Mesenchymal stem cell (in vitro differentiated cells and primary cell): ENCODE measurements around the gene TIGD2.

Source experiments
- DNase-seq: peaks from one replicate; pipeline ENCODE4 v3.0.0-alpha.2; 2013
- H2AFZ ChIP-seq: one replicate; pipeline ENCODE4 v1.6.1; 2013; ENCODE audit warnings: low read depth, mild to moderate bottlenecking, control low read depth, inconsistent platforms, low read length, moderate library complexity
- H2AK5ac ChIP-seq: 2 replicates; pipeline ENCODE4 v1.6.1; 2013; ENCODE audit warnings: low read length, moderate library complexity, mild to moderate bottlenecking, inconsistent platforms; ENCODE audit not compliant: severe bottlenecking
- H2BK120ac ChIP-seq: one replicate; pipeline ENCODE4 v1.6.1; 2013; ENCODE audit warnings: low read depth, mild to moderate bottlenecking, inconsistent platforms, low read length, moderate library complexity
- H2BK12ac ChIP-seq, 2 experiments: one replicate each; pipeline ENCODE4 v1.6.1; 2013; ENCODE audit warnings: inconsistent platforms in 2 of 2, low read length in 2 of 2, mild to moderate bottlenecking in 2 of 2, moderate library complexity in 2 of 2, control low read depth in 1 of 2
- H2BK15ac ChIP-seq: one replicate; pipeline ENCODE4 v1.6.1; 2013; ENCODE audit warnings: mild to moderate bottlenecking, low read depth, inconsistent platforms; ENCODE audit not compliant: poor library complexity, severe bottlenecking
- H2BK5ac ChIP-seq: 2 replicates; pipeline ENCODE4 v1.6.1; 2013; ENCODE audit warnings: low read depth, mild to moderate bottlenecking, low read length, control low read depth, inconsistent platforms; ENCODE audit not compliant: poor library complexity, severe bottlenecking
- H3K14ac ChIP-seq, 2 experiments: one replicate each; pipeline ENCODE4 v1.6.1; 2013; ENCODE audit warnings: inconsistent platforms in 2 of 2, low read length in 2 of 2, control low read depth in 1 of 2, mild to moderate bottlenecking in 1 of 2, moderate library complexity in 1 of 2
- H3K18ac ChIP-seq, 2 experiments: one replicate each; pipeline ENCODE4 v1.6.1; 2013; ENCODE audit warnings: inconsistent platforms in 2 of 2, low read length in 2 of 2, control low read depth in 1 of 2, low read depth in 1 of 2, mild to moderate bottlenecking in 1 of 2
- H3K23ac ChIP-seq, 2 experiments: one replicate each; pipeline ENCODE4 v1.6.1; 2013; ENCODE audit warnings: inconsistent platforms in 2 of 2, low read length in 2 of 2, mild to moderate bottlenecking in 2 of 2, moderate library complexity in 2 of 2, control low read depth in 1 of 2
- H3K27ac ChIP-seq: 2 replicates; pipeline ENCODE4 v1.5.1; 2013; ENCODE audit warnings: mild to moderate bottlenecking, moderate library complexity, low read length, control low read depth, inconsistent platforms; ENCODE audit not compliant: poor library complexity, severe bottlenecking
- H3K27me3 ChIP-seq, 2 experiments: 2 replicates each; pipeline versions ENCODE4 v1.6.1 to v1.7.0; 2013; ENCODE audit warnings: low read length in 2 of 2, mild to moderate bottlenecking in 2 of 2, moderate library complexity in 2 of 2, control low read depth in 1 of 2, inconsistent platforms in 1 of 2; ENCODE audit not compliant: control insufficient read depth in 1 of 2, insufficient read depth in 1 of 2
- H3K36me3 ChIP-seq, 2 experiments: 2 replicates each; pipeline versions ENCODE4 v1.6.1 to v1.7.0; 2013; ENCODE audit warnings: low read length in 2 of 2, control low read depth in 1 of 2, inconsistent platforms in 1 of 2, low read depth in 1 of 2, mild to moderate bottlenecking in 1 of 2; ENCODE audit not compliant: insufficient read depth in 2 of 2, control insufficient read depth in 1 of 2
- H3K4ac ChIP-seq, 2 experiments: one replicate each; pipeline ENCODE4 v1.6.1; 2013; ENCODE audit warnings: inconsistent platforms in 2 of 2, low read length in 2 of 2, mild to moderate bottlenecking in 2 of 2, moderate library complexity in 2 of 2, control low read depth in 1 of 2, low read depth in 1 of 2
- H3K4me1 ChIP-seq: 2 replicates; pipeline ENCODE4 v1.6.1; 2013; ENCODE audit warnings: low read depth, low read length, control low read depth; ENCODE audit not compliant: control insufficient read depth, insufficient read depth
- H3K4me2 ChIP-seq: 2 replicates; pipeline ENCODE4 v1.6.1; 2013; ENCODE audit warnings: low read length, mild to moderate bottlenecking, inconsistent platforms; ENCODE audit not compliant: poor library complexity, severe bottlenecking
- H3K4me3 ChIP-seq, 2 experiments: 2 replicates each; pipeline versions ENCODE4 v1.5.1 to v1.7.0; 2013; ENCODE audit warnings: low read length in 2 of 2, mild to moderate bottlenecking in 2 of 2, control low read depth in 1 of 2, low read depth in 1 of 2; ENCODE audit not compliant: insufficient read depth in 1 of 2
- H3K79me1 ChIP-seq: replicated peaks from 2 replicates; pipeline ENCODE4 v1.6.1; 2013; ENCODE audit warnings: mild to moderate bottlenecking, control low read depth, low read length, inconsistent platforms; ENCODE audit not compliant: poor library complexity, severe bottlenecking
- H3K9ac ChIP-seq: 2 replicates; pipeline ENCODE4 v1.7.0; 2013; ENCODE audit warnings: mild to moderate bottlenecking, low read length, moderate library complexity
- H3K9me3 ChIP-seq: 2 replicates; pipeline ENCODE4 v1.7.0; 2013; ENCODE audit warnings: mild to moderate bottlenecking, low read length; ENCODE audit not compliant: control insufficient read depth
- H4K8ac ChIP-seq: one replicate; pipeline ENCODE4 v1.6.1; 2013; ENCODE audit warnings: inconsistent platforms, mild to moderate bottlenecking, low read length, moderate library complexity
- H4K91ac ChIP-seq: one replicate; pipeline ENCODE4 v1.6.1; 2013; ENCODE audit warnings: mild to moderate bottlenecking, low read length, inconsistent platforms
- WGBS: methylation state at CpG from one replicate; pipeline ENCODE4 v1.1.7; 2013; ENCODE audit warnings: mixed read lengths; 5-methylcytosine and 5-hydroxymethylcytosine counted together

Gene TIGD2

DNA sequence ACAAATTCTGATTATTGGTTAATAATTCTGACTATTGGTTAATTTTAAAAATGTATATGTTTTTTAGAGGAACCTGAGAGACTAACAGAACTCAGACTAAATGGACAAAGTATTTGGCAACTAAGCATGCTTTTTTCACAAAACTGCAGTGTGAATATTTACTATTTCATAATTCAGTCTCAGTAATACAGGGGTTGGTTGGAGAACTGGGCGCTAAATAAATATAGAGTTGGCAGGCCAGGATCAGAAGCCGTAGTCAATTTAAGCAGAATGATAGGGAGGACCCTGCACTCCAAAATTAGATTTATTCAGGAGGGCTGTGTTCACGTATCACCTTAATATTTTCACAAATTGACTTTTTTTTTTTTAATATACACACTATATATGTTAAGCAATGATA lies 5.8 kb downstream of the TIGD2 start:
- H2BK120ac ChIP-seq: no peak overlapping the region
- H3K4me3 ChIP-seq: no peak overlapping the region
- no peaks in the 10 kb centered on the region for H3K27me3 ChIP-seq
- WGBS: 100% methylated on average over 2 of the region's 3 CpGs
- H2AFZ ChIP-seq: no peak overlapping the region
- peaks cover 5% of the 10 kb centered on the region for H3K4me1 ChIP-seq
- H3K36me3 ChIP-seq: no peaks in the 10 kb centered on the region
- H3K79me1 ChIP-seq: peaks cover 1% of the 10 kb centered on the region
- H3K23ac ChIP-seq: no peak overlapping the region
- H3K4me2 ChIP-seq: no peak overlapping the region
- no peak overlapping the region for H4K91ac ChIP-seq
- H3K18ac ChIP-seq: no peak overlapping the region
- no peak overlapping the region for H3K27ac ChIP-seq
- no peak overlapping the region for H3K14ac ChIP-seq
- no peak overlapping the region for H2AK5ac ChIP-seq
- no peak overlapping the region for H2BK5ac ChIP-seq
- H3K4ac ChIP-seq: no peak overlapping the region
- H4K8ac ChIP-seq: no peak overlapping the region
- H2BK15ac ChIP-seq: no peak overlapping the region
- H2BK12ac ChIP-seq: no peak overlapping the region
- no peak overlapping the region for H3K9ac ChIP-seq
- no peaks in the 10 kb centered on the region for H3K9me3 ChIP-seq
- no peak for DNase-seq

DNA sequence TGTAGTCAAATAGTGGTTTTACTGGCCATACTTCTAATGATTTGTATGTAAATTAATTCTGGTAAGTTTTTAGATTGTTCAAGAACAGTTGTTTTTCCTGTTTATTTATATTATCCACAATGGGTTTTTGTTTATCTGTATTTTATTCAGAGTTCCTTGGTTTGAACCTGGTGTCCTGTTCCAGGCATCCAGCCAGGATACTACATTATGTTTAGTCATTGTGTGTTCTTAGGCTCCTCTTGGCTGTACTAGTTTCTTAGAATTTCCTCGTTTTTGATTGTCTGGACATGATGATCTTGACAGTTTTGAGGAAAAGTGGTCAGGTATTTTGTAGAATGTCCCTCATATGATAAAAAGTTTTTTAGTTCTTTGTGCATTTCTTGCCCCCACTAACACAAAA lies 7.8 kb downstream of the TIGD2 start:
- Histone ChIP-seq H2BK5ac (no peak overlapping the region), H2BK12ac (no peak overlapping the region), H3K23ac (no peak overlapping the region), H2AK5ac (no peak overlapping the region), H2BK120ac (no peak overlapping the region), H2AFZ (no peak overlapping the region), H2BK15ac (no peak overlapping the region), H3K79me1 (peaks cover under 1% of the 10 kb centered on the region), H3K14ac (no peak overlapping the region), H3K4me1 (peaks cover 6% of the 10 kb centered on the region), H3K4ac (no peak overlapping the region), H3K27me3 (no peaks in the 10 kb centered on the region), H3K18ac (no peak overlapping the region), H4K91ac (no peak overlapping the region), H3K4me3 (no peak overlapping the region), H3K36me3 (no peaks in the 10 kb centered on the region), H4K8ac (no peak overlapping the region), H3K4me2 (no peak overlapping the region), H3K9me3 (peaks cover 3% of the 10 kb centered on the region), H3K9ac (no peak overlapping the region), H3K27ac (no peak overlapping the region)
- DNase-seq: peak; percentile 47
- WGBS: 44% methylated on average over 1 of the region's 1 CpG

DNA sequence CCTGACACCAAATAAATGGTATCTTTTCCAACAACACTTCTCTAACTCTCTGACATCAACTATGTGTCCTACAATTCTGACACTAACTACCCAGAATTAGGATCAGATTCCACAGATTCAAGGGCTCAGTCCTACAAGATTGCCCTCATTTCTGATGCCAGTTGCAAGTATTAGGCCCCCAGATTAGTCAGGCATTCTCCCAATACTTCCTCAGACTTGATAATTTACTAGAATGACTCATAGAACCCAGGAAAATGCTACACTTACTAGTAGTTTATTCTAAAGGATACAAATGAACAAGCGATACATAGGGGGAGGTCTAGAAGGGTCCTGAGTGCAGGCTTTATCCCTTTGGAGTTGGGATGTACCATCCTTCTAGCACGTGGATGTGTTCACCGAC lies 8.5 kb downstream of the TIGD2 start:
- Histone ChIP-seq H2BK5ac (no peak overlapping the region), H4K8ac (no peak overlapping the region), H2BK120ac (no peak overlapping the region), H4K91ac (no peak overlapping the region), H3K36me3 (no peaks in the 10 kb centered on the region), H2BK15ac (no peak overlapping the region), H3K23ac (no peak overlapping the region), H2AK5ac (peak overlapping the region; percentile 42), H3K27ac (peak overlapping the region; percentile 35), H3K27me3 (no peaks in the 10 kb centered on the region), H3K4me3 (no peak overlapping the region), H3K9ac (no peak overlapping the region), H3K4me1 (peaks cover 10% of the 10 kb centered on the region), H2BK12ac (peak overlapping the region; percentile 37 to 85), H3K79me1 (no peaks in the 10 kb centered on the region), H2AFZ (no peak overlapping the region), H3K18ac (peak overlapping the region; percentile 45 to 85), H3K14ac (no peak overlapping the region), H3K4ac (no peak overlapping the region), H3K9me3 (peaks cover 3% of the 10 kb centered on the region), H3K4me2 (no peak overlapping the region)
- 76% methylated on average over 3 of the region's 3 CpGs for WGBS
- peak; percentile 54 for DNase-seq

DNA sequence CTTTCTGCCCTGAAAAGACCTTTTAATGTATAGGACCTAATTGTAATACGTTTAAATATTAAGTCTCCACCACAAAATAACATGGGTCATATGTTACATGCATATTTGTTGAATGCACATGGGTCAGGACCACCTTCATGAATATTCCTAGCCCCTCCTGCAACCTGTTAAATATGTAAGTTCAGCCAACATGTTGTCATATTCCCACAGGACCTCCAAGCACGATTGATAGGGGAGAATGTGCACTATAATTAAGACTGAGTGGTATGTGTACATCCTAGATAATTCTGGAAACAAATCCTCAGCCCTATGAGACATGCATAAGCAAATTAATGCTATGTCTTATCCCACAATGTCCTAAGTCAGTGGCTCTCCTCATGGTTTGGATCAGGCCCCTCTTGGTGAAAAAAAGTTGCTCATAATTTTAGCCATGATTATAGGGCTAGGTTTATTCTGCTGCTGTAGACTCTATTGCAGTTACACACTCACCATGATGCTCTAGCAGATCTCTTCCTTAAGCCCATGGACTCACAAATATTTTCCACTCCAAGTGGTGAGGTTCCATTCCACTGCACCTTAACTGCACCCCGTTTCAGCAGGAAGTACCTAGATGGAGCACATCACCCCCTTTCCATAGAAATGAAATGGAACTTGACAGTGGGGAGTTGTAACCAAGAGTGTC lies 10.2 kb downstream of the TIGD2 start:
- Histone ChIP-seq H3K4me1 (peaks cover 10% of the 10 kb centered on the region), H3K27ac (no peak overlapping the region), H3K9ac (no peak overlapping the region), H2AFZ (no peak overlapping the region), H3K4ac (peak overlapping the region in 1 of 2 experiments; percentile 69), H4K8ac (no peak overlapping the region), H3K14ac (no peak overlapping the region), H3K4me3 (no peak overlapping the region), H2AK5ac (no peak overlapping the region), H2BK120ac (no peak overlapping the region), H2BK15ac (no peak overlapping the region), H3K9me3 (peaks cover 3% of the 10 kb centered on the region), H3K79me1 (no peaks in the 10 kb centered on the region), H4K91ac (no peak overlapping the region), H3K27me3 (no peaks in the 10 kb centered on the region), H3K23ac (no peak overlapping the region), H3K4me2 (no peak overlapping the region), H2BK12ac (peak overlapping the region in 1 of 2 experiments; percentile 63), H2BK5ac (no peak overlapping the region), H3K18ac (peak overlapping the region; percentile 10 to 62), H3K36me3 (no peaks in the 10 kb centered on the region)
- DNase-seq: no peak
- WGBS: no CpG with 5 or more reads among the region's 3 CpGs
